ENCODE measurements around the gene JAM2.
"Not testable (repeated sequence)": the region's sequence is repeated elsewhere in the genome, so short reads cannot be mapped to it uniquely, and the experiment has no call there.

JAM2 gene

GRCh38 chr21:25710550-25710949 lies 71.5 kb downstream of the JAM2 start:
- no peaks in the 10 kb centered on the region for H3K36me3 ChIP-seq (replicated peaks; ENCODE audit: low read depth, low read length)

GRCh38 chr21:25714066-25714465 lies 75.0 kb downstream of the JAM2 start:
- not testable (repeated sequence) for H3K36me3 ChIP-seq (replicated peaks; ENCODE audit: low read depth, low read length); H3K4me1 ChIP-seq (ENCODE audit: low read length); H3K4me2 ChIP-seq (ENCODE audit: low read length); H2AFZ ChIP-seq (ENCODE audit: low read depth, low read length); H4K20me1 ChIP-seq (ENCODE audit: insufficient read depth, low read length); H3K9me3 ChIP-seq (ENCODE audit: insufficient read depth, low read length); H3K27me3 ChIP-seq (ENCODE audit: low read depth, low read length); H3K27ac ChIP-seq (ENCODE audit: low read length); H3K79me2 ChIP-seq (ENCODE audit: low read length); H3K9ac ChIP-seq (ENCODE audit: low read length); H3K4me3 ChIP-seq (ENCODE audit: low read length)

More at GRCh38 chr21:25710550-25710949, 71.5 kb downstream of the JAM2 start:
- Histone ChIP-seq H3K27ac (ENCODE audit: low read length) (no peak overlapping the region), H2AFZ (ENCODE audit: low read depth, low read length) (no peak overlapping the region), H3K4me2 (ENCODE audit: low read length) (no peak overlapping the region), H3K4me3 (ENCODE audit: low read length) (no peak overlapping the region), H3K9ac (ENCODE audit: low read length) (no peak overlapping the region), H4K20me1 (ENCODE audit: insufficient read depth, low read length) (no peaks in the 10 kb centered on the region), H3K27me3 (ENCODE audit: low read depth, low read length) (no peaks in the 10 kb centered on the region), H3K79me2 (ENCODE audit: low read length) (no peaks in the 10 kb centered on the region), H3K4me1 (ENCODE audit: low read length) (no peaks in the 10 kb centered on the region), H3K9me3 (ENCODE audit: insufficient read depth, low read length) (no peaks in the 10 kb centered on the region)
- TF ChIP-seq CTCF (IDR thresholded peaks at IDR 0.05; ENCODE audit: low read depth, low read length): no peak

- H3K9ac ChIP-seq (ENCODE audit: low read length): no peak overlapping the region
- no peak overlapping the region for H2AFZ ChIP-seq (ENCODE audit: low read depth, low read length)
- H3K36me3 ChIP-seq (replicated peaks; ENCODE audit: low read depth, low read length): peaks cover 5% of the 10 kb centered on the region
- no peaks in the 10 kb centered on the region for H3K27me3 ChIP-seq (ENCODE audit: low read depth, low read length)
- H3K27ac ChIP-seq (ENCODE audit: low read length): no peak overlapping the region
- no peak overlapping the region for H3K4me2 ChIP-seq (ENCODE audit: low read length)
- H3K4me1 ChIP-seq (ENCODE audit: low read length): no peaks in the 10 kb centered on the region
- no peaks in the 10 kb centered on the region for H3K79me2 ChIP-seq (ENCODE audit: low read length)
- TF ChIP-seq CTCF (IDR thresholded peaks at IDR 0.05; ENCODE audit: low read depth, low read length) (no peak), EZH2phosphoT487 (IDR thresholded peaks at IDR 0.05; ENCODE audit: low read depth) (no peak)
- no peaks in the 10 kb centered on the region for H3K9me3 ChIP-seq (ENCODE audit: insufficient read depth, low read length)
- H3K4me3 ChIP-seq (ENCODE audit: low read length): no peak overlapping the region
- H4K20me1 ChIP-seq (ENCODE audit: insufficient read depth, low read length): no peaks in the 10 kb centered on the region
These were observed 78.6 kb downstream of the JAM2 start for GRCh38 chr21:25717491-25718147.

- peaks cover 28% of the 10 kb centered on the region for H3K36me3 ChIP-seq (replicated peaks; ENCODE audit: low read depth, low read length)
These were observed 82.9 kb downstream of the JAM2 start for GRCh38 chr21:25721987-25722386.

More at GRCh38 chr21:25721987-25722386, 82.9 kb downstream of the JAM2 start:
- Histone ChIP-seq H2AFZ (ENCODE audit: low read depth, low read length) (no peak overlapping the region), H3K4me3 (ENCODE audit: low read length) (no peak overlapping the region), H3K27ac (ENCODE audit: low read length) (no peak overlapping the region), H3K79me2 (ENCODE audit: low read length) (no peaks in the 10 kb centered on the region), H3K4me2 (ENCODE audit: low read length) (no peak overlapping the region), H3K4me1 (ENCODE audit: low read length) (no peaks in the 10 kb centered on the region), H4K20me1 (ENCODE audit: insufficient read depth, low read length) (no peaks in the 10 kb centered on the region), H3K9ac (ENCODE audit: low read length) (no peak overlapping the region), H3K27me3 (ENCODE audit: low read depth, low read length) (no peaks in the 10 kb centered on the region), H3K9me3 (ENCODE audit: insufficient read depth, low read length) (no peaks in the 10 kb centered on the region)
- TF ChIP-seq EZH2phosphoT487 (IDR thresholded peaks at IDR 0.05; ENCODE audit: low read depth) (no peak), CTCF (IDR thresholded peaks at IDR 0.05; ENCODE audit: low read depth, low read length) (no peak)

All from OCI-LY3 (cell line).